ENCODE measurements around the gene TTC39C.
"Not testable (repeated sequence)": the region's sequence is repeated elsewhere in the genome, so short reads cannot be mapped to it uniquely, and the experiment has no call there.

Gene TTC39C

DNA sequence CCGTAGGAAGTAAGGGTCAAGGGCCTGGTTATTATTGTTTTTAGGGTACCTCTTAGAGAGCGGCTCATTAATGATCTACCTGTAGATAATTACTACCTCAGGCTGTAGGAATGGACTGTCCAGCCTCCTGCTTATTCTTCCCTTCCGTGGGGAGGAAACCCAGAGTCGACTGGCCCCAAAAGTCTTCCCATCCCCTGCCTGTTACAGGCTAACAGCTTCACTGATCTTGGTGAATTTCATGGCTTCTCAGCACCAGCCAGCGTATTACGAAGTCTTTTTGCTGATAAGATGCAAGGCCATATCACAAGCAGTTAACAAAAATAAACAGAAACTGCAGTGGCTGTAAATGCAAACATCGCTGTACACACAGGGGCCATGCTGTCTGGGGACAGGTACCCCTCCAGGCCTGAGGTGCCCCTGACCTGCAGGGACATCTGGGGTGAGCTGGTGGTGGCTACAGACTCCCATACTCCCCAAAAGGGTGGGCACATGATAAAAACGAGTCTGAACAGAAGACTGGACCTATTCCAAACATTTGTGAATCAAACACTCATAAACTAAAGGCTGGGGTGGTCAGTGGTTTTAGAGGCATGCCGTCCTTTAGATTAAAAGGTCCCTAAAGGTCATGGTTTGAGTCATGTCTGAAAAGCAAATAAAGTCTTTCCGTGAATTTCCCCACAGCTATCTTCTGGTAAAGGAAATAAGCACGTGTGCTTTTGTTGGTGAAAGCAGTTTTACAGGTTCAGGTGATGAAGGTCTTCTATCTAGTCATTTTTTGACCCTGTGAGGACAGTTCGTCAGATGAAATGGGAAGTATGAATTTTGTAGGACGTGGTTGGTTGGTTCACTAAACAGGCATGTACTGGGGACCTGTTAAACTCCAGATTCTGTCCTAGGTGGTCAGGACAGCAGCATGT is 36.7 kb downstream of the TTC39C start:
- in situ Hi-C loops (cut with HindIII; ENCODE audit: low sequenced_read_pairs): no loop called here

GRCh38 chr18:24052053-24052452 is 37.5 kb downstream of the TTC39C start:
- in situ Hi-C loops (cut with HindIII; ENCODE audit: low sequenced_read_pairs): no loop called here

DNA sequence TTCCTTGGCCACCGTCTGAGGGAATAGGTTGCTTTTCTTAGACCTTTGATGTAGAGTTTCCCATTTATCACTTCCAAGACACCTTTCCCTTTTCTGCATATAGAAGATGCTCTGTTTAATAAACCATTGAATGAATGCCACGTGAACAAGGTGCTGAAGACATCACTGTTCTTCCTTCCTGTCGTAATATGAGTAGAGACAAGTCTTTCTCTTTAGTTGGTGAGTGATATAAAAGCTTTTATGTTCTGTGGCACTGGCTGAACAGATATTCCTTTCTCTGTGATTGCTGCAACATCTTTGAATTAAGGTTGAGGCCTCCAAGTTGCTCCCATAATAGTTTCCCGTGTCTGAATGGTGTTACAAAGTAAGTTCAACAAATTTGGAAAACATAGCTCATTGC is 38.7 kb downstream of the TTC39C start:
- in situ Hi-C loops (cut with HindIII; ENCODE audit: low sequenced_read_pairs): no loop called here

DNA sequence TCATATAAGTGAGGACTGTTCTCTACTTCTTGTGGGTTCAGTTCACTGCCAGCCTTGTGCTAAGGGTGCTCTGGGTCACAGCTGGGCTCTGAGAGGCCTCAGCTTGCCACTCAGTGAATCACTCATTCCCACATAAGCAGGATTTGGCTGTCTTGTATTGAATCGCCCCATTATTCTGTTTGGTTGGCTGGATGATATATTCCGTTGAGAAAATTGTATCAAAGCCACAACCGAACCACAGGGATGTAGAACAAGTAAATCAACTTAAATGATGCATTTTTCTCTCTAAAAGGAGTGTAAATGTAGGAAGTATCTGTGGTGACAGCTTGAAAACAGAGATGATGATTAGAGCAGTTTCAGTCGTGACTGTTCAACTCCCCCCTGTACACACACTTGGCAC is 39.6 kb downstream of the TTC39C start:
- in situ Hi-C loops (cut with HindIII; ENCODE audit: low sequenced_read_pairs): no loop called here

DNA sequence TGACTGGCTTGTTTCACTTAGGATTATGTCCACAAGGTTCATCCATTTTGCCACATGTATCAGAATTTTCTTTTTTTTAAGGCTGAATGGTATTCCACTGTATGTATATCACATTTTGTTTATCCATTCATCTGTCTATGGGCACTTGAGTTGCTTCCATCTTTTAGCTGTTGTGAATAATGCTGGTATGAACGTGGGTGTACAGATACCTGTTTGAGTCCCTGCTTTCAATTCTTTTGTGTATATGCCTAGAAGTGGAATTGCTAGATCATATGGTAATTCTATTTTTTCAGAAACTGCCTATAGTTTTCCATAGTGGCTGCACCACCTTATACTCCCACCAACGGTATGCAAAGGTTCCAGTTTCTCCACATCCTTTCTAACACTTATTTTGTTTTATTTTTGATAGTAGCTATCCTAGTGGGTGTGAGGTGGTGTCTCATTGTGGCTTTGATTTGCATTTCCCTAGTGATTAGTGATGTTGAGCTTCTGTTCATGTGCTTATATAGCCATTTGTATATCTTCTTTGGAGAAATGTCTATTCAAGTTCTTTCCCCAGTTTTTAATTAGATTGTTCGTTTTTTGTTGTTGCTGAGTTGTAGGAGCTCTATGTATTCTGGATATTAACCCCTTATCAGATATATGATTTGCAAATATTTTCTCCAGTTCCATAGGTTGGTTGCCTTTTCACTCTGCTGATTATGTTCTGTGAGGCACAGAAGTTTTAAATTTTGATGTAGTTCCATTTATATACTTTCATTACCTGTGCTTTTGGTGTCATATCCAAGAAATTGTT is 40.7 kb downstream of the TTC39C start:
- in situ Hi-C loops (cut with HindIII; ENCODE audit: low sequenced_read_pairs): no loop called here

DNA sequence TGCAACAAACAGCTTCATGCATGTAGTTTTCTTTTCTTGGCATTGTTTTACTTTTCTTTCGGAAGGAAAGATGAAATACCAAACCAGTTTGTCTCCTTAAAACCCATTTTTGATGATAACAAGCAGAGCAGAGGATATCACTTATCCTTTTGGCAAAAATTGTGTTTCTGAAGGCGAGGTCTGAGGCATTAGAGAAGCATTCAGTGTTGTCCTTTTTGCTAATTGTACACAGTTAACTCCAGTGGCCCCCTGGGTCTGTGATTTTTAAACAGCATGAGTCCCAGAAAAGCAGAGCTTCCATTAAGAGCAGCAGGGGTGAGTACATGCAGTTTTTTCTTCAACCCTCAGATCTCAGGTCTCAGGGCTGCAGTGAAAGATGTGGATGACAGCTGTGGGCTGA is 41.3 kb downstream of the TTC39C start:
- in situ Hi-C loops (cut with HindIII; ENCODE audit: low sequenced_read_pairs): no loop called here

- in situ Hi-C loops (cut with HindIII; ENCODE audit: low sequenced_read_pairs): no loop called here
These were observed 42.0 kb downstream of the TTC39C start for GRCh38 chr18:24056506-24056905.

DNA sequence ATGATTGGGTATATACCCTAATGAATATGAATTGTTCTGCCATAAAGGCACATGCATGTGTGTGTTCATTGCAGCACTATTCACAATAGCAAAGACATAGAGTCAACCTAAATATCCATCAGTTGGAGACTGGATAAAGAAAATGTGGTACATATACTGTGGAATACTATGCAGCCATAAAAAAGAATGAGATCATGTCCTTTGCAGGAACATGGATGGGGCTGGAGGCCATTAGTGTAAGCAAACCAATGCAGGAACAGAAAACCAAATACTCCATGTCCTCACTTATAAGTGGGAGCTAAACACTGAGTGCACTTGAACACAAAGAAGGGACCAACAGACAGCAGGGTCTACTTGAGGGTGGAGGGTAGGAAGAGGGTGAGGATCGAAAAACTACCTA is 43.2 kb downstream of the TTC39C start:
- in situ Hi-C loops (cut with HindIII; ENCODE audit: low sequenced_read_pairs): no loop called here

GRCh38 chr18:24059385-24059784 is 44.8 kb downstream of the TTC39C start:
- in situ Hi-C loops (cut with HindIII; ENCODE audit: low sequenced_read_pairs): not testable (repeated sequence)

- in situ Hi-C loops (cut with HindIII; ENCODE audit: low sequenced_read_pairs): no loop called here
These were observed 46.1 kb downstream of the TTC39C start for GRCh38 chr18:24060644-24061043.

GRCh38 chr18:24063121-24063731 is 48.7 kb downstream of the TTC39C start:
- in situ Hi-C loops (cut with HindIII; ENCODE audit: low sequenced_read_pairs): no loop called here

GRCh38 chr18:24064391-24065100 is 50.0 kb downstream of the TTC39C start:
- in situ Hi-C loops (cut with HindIII; ENCODE audit: low sequenced_read_pairs): no loop called here

- in situ Hi-C loops (cut with HindIII; ENCODE audit: low sequenced_read_pairs): no loop called here
These were observed 51.4 kb downstream of the TTC39C start for GRCh38 chr18:24065906-24066305.

DNA sequence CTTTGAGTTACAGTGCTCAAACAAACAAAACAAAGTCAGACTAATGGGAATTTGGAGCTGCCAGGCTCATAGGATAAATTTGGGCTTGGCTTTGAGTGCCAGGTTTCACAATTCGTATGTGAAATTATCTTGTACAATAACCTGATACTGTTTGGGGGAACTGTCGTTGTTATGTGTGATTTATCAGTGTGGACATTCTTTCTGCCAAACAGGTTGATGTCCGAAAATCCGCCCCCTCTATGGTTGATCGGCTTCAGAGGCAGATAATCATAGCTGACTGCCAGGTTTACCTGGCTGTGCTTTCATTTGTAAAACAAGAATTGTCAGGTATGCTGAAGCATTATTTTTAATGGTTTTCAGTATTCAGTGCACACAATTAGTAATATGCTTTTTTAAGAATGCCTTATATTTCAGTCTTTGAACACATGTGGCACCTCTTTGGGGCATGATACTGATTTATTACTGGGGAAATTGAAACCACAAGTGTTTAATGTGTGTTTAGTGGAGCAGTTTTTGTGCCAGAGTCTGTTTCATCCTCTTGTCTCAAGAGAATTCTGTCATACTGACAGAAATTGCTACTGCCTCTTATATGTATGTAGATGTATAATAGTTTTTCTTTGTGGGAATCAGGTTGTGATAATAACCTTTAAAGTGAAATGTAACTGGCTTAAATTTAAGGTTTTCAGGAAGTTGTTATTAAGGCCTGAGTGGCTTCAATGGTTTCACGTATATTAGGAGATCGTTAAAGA is 54.6 kb downstream of the TTC39C start:
- in situ Hi-C loops (cut with HindIII; ENCODE audit: low sequenced_read_pairs): no loop called here

DNA sequence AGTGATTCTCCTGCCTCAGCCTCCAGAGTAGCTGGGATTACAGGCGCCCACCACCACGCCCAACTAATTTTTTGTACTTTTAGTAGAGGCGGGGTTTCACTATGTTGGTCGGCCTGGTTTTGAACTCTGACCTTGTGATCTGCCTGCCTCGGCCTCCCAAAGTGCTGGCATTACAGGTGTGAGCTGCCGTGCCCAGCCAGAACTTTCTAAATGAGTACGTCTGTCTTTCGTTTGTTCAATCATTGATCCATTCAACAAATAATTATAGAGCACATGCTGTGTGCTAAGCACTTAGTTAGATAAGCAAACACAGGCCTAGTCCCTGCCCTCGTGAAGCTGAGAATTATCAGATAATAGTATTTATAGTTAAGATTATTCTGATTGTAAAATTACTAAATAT is 56.5 kb downstream of the TTC39C start:
- in situ Hi-C loops (cut with HindIII; ENCODE audit: low sequenced_read_pairs): no loop called here

- in situ Hi-C loops (cut with HindIII; ENCODE audit: low sequenced_read_pairs): no loop called here
These were observed 57.2 kb downstream of the TTC39C start for GRCh38 chr18:24071779-24072178.

DNA sequence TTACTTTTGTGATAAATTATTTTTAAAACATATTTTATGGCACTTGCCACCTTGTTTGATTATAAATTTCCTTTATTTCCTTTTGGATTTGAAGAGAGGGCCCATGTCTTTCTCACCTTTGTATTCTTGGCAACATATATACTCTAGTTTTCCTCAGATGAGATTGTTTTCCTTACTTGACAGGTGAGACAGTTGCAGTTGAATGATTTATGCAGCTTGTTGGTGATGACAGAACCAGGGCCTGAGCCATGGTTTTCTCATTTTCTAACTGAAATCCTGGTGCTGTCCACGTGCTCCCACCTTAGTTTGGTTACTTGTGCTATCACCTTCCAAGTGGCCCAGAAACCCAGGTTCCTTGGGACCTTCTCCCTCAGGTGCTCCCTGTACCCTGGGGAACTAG is 58.2 kb downstream of the TTC39C start:
- in situ Hi-C loops (cut with HindIII; ENCODE audit: low sequenced_read_pairs): no loop called here

- in situ Hi-C loops (cut with HindIII; ENCODE audit: low sequenced_read_pairs): no loop called here
These were observed 59.2 kb downstream of the TTC39C start for GRCh38 chr18:24073791-24074190.

DNA sequence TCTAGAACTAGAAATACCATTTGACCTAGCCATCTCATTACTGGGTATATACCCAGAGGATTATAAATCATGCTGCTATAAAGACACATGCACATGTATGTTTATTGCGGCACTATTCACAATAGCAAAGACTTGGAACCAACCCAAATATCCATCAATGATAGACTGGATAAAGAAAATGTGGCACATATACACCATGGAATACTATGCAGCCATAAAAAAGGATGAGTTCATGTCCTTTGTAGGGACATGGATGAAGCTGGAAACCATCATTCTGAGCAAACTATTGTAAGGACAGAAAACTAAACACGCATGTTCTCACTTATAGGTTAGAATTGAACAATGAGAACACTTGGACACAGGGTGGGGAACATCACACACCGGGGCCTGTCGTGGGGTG is 60.2 kb downstream of the TTC39C start:
- in situ Hi-C loops (cut with HindIII; ENCODE audit: low sequenced_read_pairs): not testable (repeated sequence)

Data from endothelial cell of hepatic sinusoid (primary cell).